Measurements from ENCODE around the gene NPHS1.

NPHS1 gene

GRCh38 chr19:35786299-35787160 lies 65.8 kb downstream of the NPHS1 start:
- no peak for DNase-seq

- no peak for DNase-seq
Measured at GRCh38 chr19:35785339-35785627, 67.0 kb downstream of the NPHS1 start.

- DNase-seq = no peak
Measured at GRCh38 chr19:35784503-35785338, 67.6 kb downstream of the NPHS1 start.

- DNase-seq = no peak
Measured at GRCh38 chr19:35783469-35784434, 68.6 kb downstream of the NPHS1 start.

- no peak for DNase-seq
Measured at GRCh38 chr19:35782589-35782988, 69.7 kb downstream of the NPHS1 start.

GRCh38 chr19:35781650-35782049 lies 70.7 kb downstream of the NPHS1 start:
- no peak for DNase-seq

- DNase-seq = no peak
Measured at GRCh38 chr19:35780717-35781116, 71.6 kb downstream of the NPHS1 start.

- no peak for DNase-seq
Measured at GRCh38 chr19:35780058-35780457, 72.2 kb downstream of the NPHS1 start.

- no peak for DNase-seq
Measured at GRCh38 chr19:35779033-35779432, 73.3 kb downstream of the NPHS1 start.

GRCh38 chr19:35777961-35778360 lies 74.3 kb downstream of the NPHS1 start:
- no peak for DNase-seq

GRCh38 chr19:35777086-35777841 lies 75.0 kb downstream of the NPHS1 start:
- no peak for DNase-seq

GRCh38 chr19:35776102-35776788 lies 76.1 kb downstream of the NPHS1 start:
- no peak for DNase-seq

Data from stimulated activated CD4-positive, alpha-beta T cell treated with anti-CD3 and anti-CD28 coated beads, Interleukin-2, amount 100 ng/mL, for 24 hours (primary cell).